ENCODE data around the gene CEMIP. TPM values are rescaled to one million over a fixed set of nuclear protein-coding genes. Genes with fewer than 3 reads are reported as not detected.
A peak's percentile ranks its signal among the peaks of the same experiment; 100 is the strongest.

CEMIP gene
- total RNA-seq, 6 donors from 2014 or later: 0.59 to 38.8 (median 5.7) TPM

DNA sequence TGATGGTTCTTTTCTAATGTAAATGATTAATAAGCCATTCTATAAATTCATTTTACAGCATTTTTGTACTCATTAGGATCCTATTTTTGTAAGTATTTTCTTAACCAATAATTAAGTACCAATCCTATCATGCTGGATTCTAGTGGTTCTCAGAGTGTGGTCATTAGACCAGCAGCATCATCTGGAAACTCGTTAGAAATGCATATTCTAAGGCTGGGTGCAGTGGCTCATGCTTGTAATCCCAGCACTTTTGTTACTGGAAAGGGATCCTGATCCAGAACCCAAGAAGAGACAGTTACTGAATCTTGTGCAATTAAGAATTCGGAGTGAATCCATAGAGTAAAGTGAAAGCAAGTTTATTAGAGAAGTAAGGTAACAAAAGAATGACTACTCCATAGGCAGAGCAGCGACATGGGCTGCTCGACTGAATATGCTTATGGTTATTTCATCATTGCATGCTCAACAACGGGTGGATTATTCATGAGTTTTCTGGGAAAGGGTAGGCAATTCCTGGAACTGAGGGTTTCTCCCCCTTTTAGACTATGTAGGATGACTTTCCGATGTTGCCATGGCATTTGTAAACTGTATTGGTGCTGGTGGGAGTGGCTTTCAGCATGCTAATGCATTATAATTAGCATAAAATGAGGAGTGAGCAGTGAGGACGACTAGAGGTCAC, 9.9 kb upstream of the CEMIP start:
- no peak overlapping the region for H3K4me3 ChIP-seq
- DNase-seq (no peak), ATAC-seq (ENCODE audit: low FRiP score in 2 of 2) (no peak)
- H3K27ac ChIP-seq: no peak overlapping the region
- no peaks in the 10 kb centered on the region for H3K9me3 ChIP-seq
- H3K4me1 ChIP-seq: no peaks in the 10 kb centered on the region
- H3K36me3 ChIP-seq: no peaks in the 10 kb centered on the region
- TF ChIP-seq POLR2AphosphoS5 (IDR thresholded peaks at IDR 0.05) (no peak), POLR2A (IDR thresholded peaks at IDR 0.05) (no peak), EP300 (IDR thresholded peaks at IDR 0.05) (no peak)
- TF ChIP-seq, protein P1, sequence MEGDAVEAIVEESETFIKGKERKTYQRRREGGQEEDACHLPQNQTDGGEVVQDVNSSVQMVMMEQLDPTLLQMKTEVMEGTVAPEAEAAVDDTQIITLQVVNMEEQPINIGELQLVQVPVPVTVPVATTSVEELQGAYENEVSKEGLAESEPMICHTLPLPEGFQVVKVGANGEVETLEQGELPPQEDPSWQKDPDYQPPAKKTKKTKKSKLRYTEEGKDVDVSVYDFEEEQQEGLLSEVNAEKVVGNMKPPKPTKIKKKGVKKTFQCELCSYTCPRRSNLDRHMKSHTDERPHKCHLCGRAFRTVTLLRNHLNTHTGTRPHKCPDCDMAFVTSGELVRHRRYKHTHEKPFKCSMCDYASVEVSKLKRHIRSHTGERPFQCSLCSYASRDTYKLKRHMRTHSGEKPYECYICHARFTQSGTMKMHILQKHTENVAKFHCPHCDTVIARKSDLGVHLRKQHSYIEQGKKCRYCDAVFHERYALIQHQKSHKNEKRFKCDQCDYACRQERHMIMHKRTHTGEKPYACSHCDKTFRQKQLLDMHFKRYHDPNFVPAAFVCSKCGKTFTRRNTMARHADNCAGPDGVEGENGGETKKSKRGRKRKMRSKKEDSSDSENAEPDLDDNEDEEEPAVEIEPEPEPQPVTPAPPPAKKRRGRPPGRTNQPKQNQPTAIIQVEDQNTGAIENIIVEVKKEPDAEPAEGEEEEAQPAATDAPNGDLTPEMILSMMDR (IDR thresholded peaks at IDR 0.05): no peak
- 85 to 89% methylated on average over 7 of the region's 7 CpGs for whole genome bisulfite sequencing, 2 donors
- no peaks in the 10 kb centered on the region for H3K27me3 ChIP-seq

DNA sequence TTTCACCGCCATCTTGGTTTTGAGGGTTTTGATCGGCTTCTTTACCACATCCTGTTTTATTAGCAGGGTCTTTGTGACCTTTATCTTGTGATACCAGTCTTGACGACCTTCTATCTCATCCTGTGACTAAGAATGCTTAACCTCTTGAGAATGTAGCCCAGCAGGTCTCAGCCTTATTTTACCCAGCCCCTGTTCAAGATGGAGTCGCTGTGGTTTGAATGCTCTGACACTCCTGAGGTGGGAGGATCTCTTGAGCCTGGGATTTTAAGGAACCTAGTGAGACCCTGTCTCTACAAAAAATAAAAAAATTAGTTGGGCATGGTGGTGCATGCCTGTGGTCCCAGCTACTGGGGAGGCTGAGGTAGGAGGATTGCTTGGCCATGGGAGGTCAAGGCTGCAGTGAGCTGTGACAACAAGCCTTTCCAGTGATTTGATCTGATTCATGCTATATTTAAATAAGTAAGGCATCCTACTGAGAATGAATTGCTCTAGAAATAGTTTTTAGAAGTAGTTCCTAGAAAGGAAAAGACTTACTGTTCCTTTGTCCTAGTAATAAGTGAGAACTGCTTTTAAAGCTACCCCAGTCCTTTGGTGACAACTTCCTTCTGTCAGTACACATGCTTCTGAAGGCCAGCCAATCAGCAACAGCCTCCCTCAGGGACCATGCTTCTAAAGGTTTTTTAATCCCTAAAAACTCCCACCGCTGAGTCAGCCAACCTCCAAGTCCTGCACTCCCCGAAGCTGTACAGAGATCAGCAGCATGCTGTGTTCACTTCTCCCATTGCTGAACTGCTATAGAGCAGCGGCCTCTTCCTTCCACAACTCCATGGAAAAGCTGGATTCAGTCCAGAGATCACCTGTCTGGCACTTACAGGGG, 9.1 kb upstream of the CEMIP start:
- TF ChIP-seq POLR2A (IDR thresholded peaks at IDR 0.05): no peak
- no peak for TF ChIP-seq POLR2AphosphoS5 (IDR thresholded peaks at IDR 0.05)
- TF ChIP-seq, protein P1 (IDR thresholded peaks at IDR 0.05): no peak
- no peak for TF ChIP-seq EP300 (IDR thresholded peaks at IDR 0.05)
- H3K4me1 ChIP-seq: no peaks in the 10 kb centered on the region

DNA sequence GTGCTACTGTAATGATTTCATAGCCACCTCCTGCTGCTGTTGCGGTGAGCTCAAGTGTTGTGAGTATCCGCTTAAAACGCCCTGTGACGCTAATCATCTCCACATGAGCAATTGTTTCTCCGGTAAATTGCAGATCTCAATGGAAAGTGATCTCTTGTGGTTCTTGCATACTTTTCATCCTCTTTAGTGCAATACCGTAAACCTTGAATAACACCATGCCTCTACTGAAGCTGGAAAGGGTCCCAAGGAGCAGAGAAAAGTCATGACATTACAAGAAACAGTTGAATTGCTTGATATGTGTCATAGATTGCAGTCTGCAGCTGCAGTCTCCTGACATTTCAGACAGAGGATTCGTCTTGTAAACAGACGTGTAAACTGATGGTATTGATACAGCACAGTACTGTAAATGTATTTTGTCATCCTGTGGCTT, 6.0 kb upstream of the CEMIP start:
- TF ChIP-seq POLR2A (IDR thresholded peaks at IDR 0.05) (no peak), EP300 (IDR thresholded peaks at IDR 0.05) (peak in 1 of 4 donors; percentile 43), POLR2AphosphoS5 (IDR thresholded peaks at IDR 0.05) (no peak)
- TF ChIP-seq, protein P1 (IDR thresholded peaks at IDR 0.05): no peak
- H3K27ac ChIP-seq: no peak overlapping the region
- peaks cover 17 to 22% (median 20%) of the 10 kb centered on the region in 4 donors for H3K4me1 ChIP-seq
- no peak overlapping the region for H3K4me3 ChIP-seq
- 70 to 85% methylated on average over 8 of the region's 8 CpGs for WGBS, 2 donors
- H3K36me3 ChIP-seq: no peaks in the 10 kb centered on the region
- no peaks in the 10 kb centered on the region for H3K9me3 ChIP-seq
- no peaks in the 10 kb centered on the region for H3K27me3 ChIP-seq
- ATAC-seq (ENCODE audit: low FRiP score in 2 of 2) (no peak), DNase-seq (no peak)

More for the DNA sequence above, 9.1 kb upstream of the CEMIP start:
- Histone ChIP-seq H3K36me3 (no peaks in the 10 kb centered on the region), H3K4me3 (no peak overlapping the region), H3K27me3 (no peaks in the 10 kb centered on the region), H3K27ac (no peak overlapping the region), H3K9me3 (no peaks in the 10 kb centered on the region)
- DNase-seq (no peak), ATAC-seq (ENCODE audit: low FRiP score in 2 of 2) (no peak)
- 85 to 94% methylated on average over 7 of the region's 7 CpGs for WGBS, 2 donors

DNA sequence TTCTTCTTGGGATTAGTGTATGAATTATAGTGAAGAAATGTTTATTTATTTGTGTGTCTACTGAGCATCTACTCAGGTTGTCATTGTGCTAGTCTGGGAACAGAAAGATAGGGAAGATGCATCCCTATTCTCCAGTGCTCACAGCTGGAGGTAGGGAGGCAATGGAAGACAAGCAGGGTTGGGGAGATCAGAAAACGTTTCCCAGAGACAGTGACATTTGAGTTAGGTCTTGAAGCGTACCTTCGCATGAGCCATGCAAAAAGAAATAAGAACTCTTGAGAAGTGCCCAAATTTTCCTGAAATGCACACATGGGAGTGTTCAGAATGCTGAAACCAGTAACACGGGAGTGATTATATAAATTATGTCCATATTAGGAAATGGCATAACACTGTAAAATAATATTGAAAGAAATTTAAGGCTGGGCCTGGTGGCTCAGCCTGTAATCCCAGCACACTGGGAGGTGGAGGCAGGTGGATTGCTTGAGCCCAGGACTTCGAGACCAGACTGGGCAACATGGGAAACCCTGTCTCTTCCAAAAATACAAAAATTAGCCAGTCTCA, 5.3 kb upstream of the CEMIP start:
- peaks cover 0 to 2% (median 0%) of the 10 kb centered on the region in 4 donors for H3K27me3 ChIP-seq
- ATAC-seq (ENCODE audit: low FRiP score in 2 of 2) (no peak), DNase-seq (no peak)
- H3K4me3 ChIP-seq: no peak overlapping the region
- 79 to 89% methylated on average over 5 of the region's 5 CpGs for WGBS, 2 donors
- no peaks in the 10 kb centered on the region for H3K9me3 ChIP-seq
- H3K4me1 ChIP-seq: peaks cover 21 to 29% (median 26%) of the 10 kb centered on the region in 4 donors
- H3K36me3 ChIP-seq: no peaks in the 10 kb centered on the region
- H3K27ac ChIP-seq: no peak overlapping the region
- TF ChIP-seq, protein P1 (IDR thresholded peaks at IDR 0.05): no peak
